Fibroblast of lung (primary cell): Measurements from ENCODE around the gene SAPCD2.

Source experiments
- CTCF ChIP-seq, 2 donors: IDR thresholded peaks in 1 of 2; conservative IDR thresholded peaks in 1 of 2; 1 replicate in 1 of 2; 2 replicates in 1 of 2; pipeline ENCODE4 v1.5.1; 2011 to 2012; ENCODE audit warnings: low read length in 2 of 2, control low read depth in 1 of 2, inconsistent platforms in 1 of 2, low read depth in 1 of 2, mild to moderate bottlenecking in 1 of 2
- EZH2 ChIP-seq: IDR thresholded peaks from 2 replicates; pipeline ENCODE4 v1.5.1; 2012; ENCODE audit warnings: low read length, control low read depth, mild to moderate bottlenecking; ENCODE audit errors: missing control alignments

- TF ChIP-seq CTCF (conservative IDR thresholded peaks at IDR 0.05 in 1 of 2, IDR thresholded peaks at IDR 0.05 in 1 of 2; ENCODE audit: low read depth in 1 of 2, low read length in 2 of 2) (no peak), EZH2 (no peak)
Observed at GRCh38 chr9:137014776-137015539, 55.4 kb downstream of the SAPCD2 start.
